HG02870 (cell line): Measurements from ENCODE around the gene PAOX.
"Not testable (repeated sequence)": the region's sequence is repeated elsewhere in the genome, so short reads cannot be mapped to it uniquely, and the experiment has no call there.

ENCODE experiments used
- ATAC-seq: cut with Tn5 transposase; IDR thresholded peaks from one replicate; pipeline ENCODE4 v1.9.1; 2021; ENCODE audit warnings: mild to moderate bottlenecking, moderate library complexity; ENCODE audit not compliant: unreplicated experiment

The PAOX gene

GRCh38 chr10:133431888-133432613 is 53.0 kb downstream of the PAOX start:
- ATAC-seq: not testable (repeated sequence)

GRCh38 chr10:133432789-133433188 is 53.7 kb downstream of the PAOX start:
- not testable (repeated sequence) for ATAC-seq

GRCh38 chr10:133438711-133439273 is 59.7 kb downstream of the PAOX start:
- no peak for ATAC-seq

- no peak for ATAC-seq
Measured at GRCh38 chr10:133439517-133440461, 60.7 kb downstream of the PAOX start.

- no peak for ATAC-seq
Measured at GRCh38 chr10:133440633-133441285, 61.7 kb downstream of the PAOX start.
